Fibroblast of villous mesenchyme (primary cell): ENCODE measurements around the gene PLAAT2. TPM values are rescaled to one million over a fixed set of nuclear protein-coding genes. Genes with fewer than 3 reads are reported as not detected.
"Not testable (repeated sequence)": the region's sequence is repeated elsewhere in the genome, so short reads cannot be mapped to it uniquely, and the experiment has no call there.

ENCODE experiments used
- DNase-seq: peaks from one replicate; pipeline ENCODE4 v3.0.0-alpha.2; 2010; ENCODE audit warnings: low read depth
- H3K4me3 ChIP-seq: 2 replicates; pipeline ENCODE4 v1.5.1; 2011; ENCODE audit warnings: low read depth, mild to moderate bottlenecking, low read length
- CTCF ChIP-seq: IDR thresholded peaks from 2 replicates; pipeline ENCODE4 v1.5.1; 2012; ENCODE audit warnings: low read depth, mild to moderate bottlenecking, low read length; ENCODE audit not compliant: insufficient read depth
- total RNA-seq: library from RNA; depleted of rRNA; stranded (reverse); fragments of >200 nt; gene quantifications from 2 replicates; pipeline ENCODE4 v1.2.3, GENCODE V29; 2012

The PLAAT2 gene
- total RNA-seq, 1 donor, result not detected

GRCh38 chr11:63534895-63535461, 28.2 kb downstream of the PLAAT2 start:
- peak; percentile 47 for DNase-seq
- no peak for TF ChIP-seq CTCF
- H3K4me3 ChIP-seq, result no peak overlapping the region

- H3K4me3 ChIP-seq, result no peak overlapping the region
- TF ChIP-seq CTCF, result no peak
- DNase-seq, result no peak
Measured at GRCh38 chr11:63534076-63534475, 29.1 kb downstream of the PLAAT2 start.

GRCh38 chr11:63532799-63533475, 30.2 kb downstream of the PLAAT2 start:
- peak; percentile 89 for DNase-seq
- no peak overlapping the region for H3K4me3 ChIP-seq
- no peak for TF ChIP-seq CTCF

- no peak for DNase-seq
- H3K4me3 ChIP-seq, result no peak overlapping the region
- no peak for TF ChIP-seq CTCF
Measured at GRCh38 chr11:63532117-63532516, 31.1 kb downstream of the PLAAT2 start.

- peak; percentile 92 for DNase-seq
- not testable (repeated sequence) for H3K4me3 ChIP-seq
Measured at GRCh38 chr11:63531074-63531792, 31.9 kb downstream of the PLAAT2 start.

- no peak for TF ChIP-seq CTCF
- no peak for DNase-seq
- H3K4me3 ChIP-seq, result no peak overlapping the region
Measured at GRCh38 chr11:63530021-63530420, 33.2 kb downstream of the PLAAT2 start.

GRCh38 chr11:63529373-63529772, 33.8 kb downstream of the PLAAT2 start:
- not testable (repeated sequence) for H3K4me3 ChIP-seq

GRCh38 chr11:63528729-63529278, 34.4 kb downstream of the PLAAT2 start:
- not testable (repeated sequence) for H3K4me3 ChIP-seq, DNase-seq

More at GRCh38 chr11:63529373-63529772, 33.8 kb downstream of the PLAAT2 start:
- not testable (repeated sequence) for DNase-seq

- not testable (repeated sequence) for DNase-seq, H3K4me3 ChIP-seq
Measured at GRCh38 chr11:63528156-63528555, 35.0 kb downstream of the PLAAT2 start.
